Natural killer cell (primary cell): ENCODE measurements around the gene MAN2A1. TPM values are rescaled to one million over a fixed set of nuclear protein-coding genes. Genes with fewer than 3 reads are reported as not detected.

Source experiments
- ATAC-seq, 3 donors: fragments of 150-1000 bp in 2 of 3; fragments of 200-7000 bp in 1 of 3; cut with Tn5 transposase; 1 replicate in 1 of 3; 2 replicates in 2 of 3; pipeline ENCODE4 v1.10.0; 2021; ENCODE audit warnings: mild to moderate bottlenecking in 2 of 3, moderate library complexity in 2 of 3
- DNase-seq, 2 donors: peaks; one replicate each; pipeline versions ENCODE4 v3.0.0 to v3.0.0-alpha.2; 2013 to 2021; ENCODE audit warnings: mixed read lengths in 1 of 2
- H3K27ac ChIP-seq: one replicate; pipeline ENCODE4 v1.5.1; 2013; ENCODE audit warnings: mild to moderate bottlenecking, low read length
- H3K27me3 ChIP-seq: one replicate; pipeline ENCODE4 v1.6.1; 2013; ENCODE audit warnings: low read length; ENCODE audit not compliant: control insufficient read depth, insufficient read depth
- H3K36me3 ChIP-seq: one replicate; pipeline ENCODE4 v1.6.1; 2013; ENCODE audit warnings: low read length; ENCODE audit not compliant: control insufficient read depth, insufficient read depth
- H3K4me1 ChIP-seq: one replicate; pipeline ENCODE4 v1.6.1; 2013; ENCODE audit warnings: low read length; ENCODE audit not compliant: control insufficient read depth, insufficient read depth
- H3K4me3 ChIP-seq: one replicate; pipeline ENCODE4 v1.5.1; 2013; ENCODE audit warnings: low read length
- H3K9me3 ChIP-seq: one replicate; pipeline ENCODE4 v1.6.1; 2013; ENCODE audit warnings: low read length; ENCODE audit not compliant: control insufficient read depth, insufficient read depth
- H3K27ac Mint-ChIP-seq, 2 donors: one replicate each; pipeline ENCODE4 v1.8.0; 2022; ENCODE audit warnings: mild to moderate bottlenecking in 2 of 2, mixed read lengths in 2 of 2, moderate library complexity in 1 of 2
- H3K27me3 Mint-ChIP-seq, 2 donors: one replicate each; pipeline ENCODE4 v1.8.0; 2022; ENCODE audit warnings: low read depth in 2 of 2, mixed read lengths in 2 of 2
- H3K36me3 Mint-ChIP-seq: one replicate; pipeline ENCODE4 v1.8.0; 2022; ENCODE audit warnings: mixed read lengths
- H3K4me1 Mint-ChIP-seq, 2 donors: one replicate each; pipeline ENCODE4 v1.8.0; 2022; ENCODE audit warnings: mixed read lengths in 2 of 2
- H3K4me3 Mint-ChIP-seq: one replicate; pipeline ENCODE4 v1.8.0; 2022; ENCODE audit warnings: mild to moderate bottlenecking, moderate library complexity, mixed read lengths
- H3K9me3 Mint-ChIP-seq, 2 donors: one replicate each; pipeline ENCODE4 v1.8.0; 2022; ENCODE audit warnings: mixed read lengths in 2 of 2
- WGBS: methylation state at CpG from one replicate; pipeline ENCODE4 v1.1.7; 2013; ENCODE audit warnings: missing lambda C conversion rate; ENCODE audit not compliant: insufficient coverage; 5-methylcytosine and 5-hydroxymethylcytosine counted together
- intact Hi-C: fragments of 100-400 bp; cut with micrococcal nuclease; formaldehyde crosslinking; loops from one replicate; pipeline ENCODE4 v1.14.2; 2022
- total RNA-seq, 4 donors: library from RNA; stranded (reverse); fragments of 120-200 nt in 1 of 4; gene quantifications; one replicate each; pipeline versions ENCODE4 v1.2.3 to v1.2.4, GENCODE V29; 2013 to 2022
- TF ChIP-seq, protein P1 (sequence below): fragments of 200-600 bp; IDR thresholded peaks from one replicate; pipeline ENCODE4 v1.8.0; 2022; ENCODE audit warnings: antibody characterized with exemption

The MAN2A1 gene
- total RNA-seq, 3 donors from 2014 or later (not counting 1 experiment from before 2014, with no cell fraction given) = 44.9 to 54.2 (median 50.7) TPM

DNA sequence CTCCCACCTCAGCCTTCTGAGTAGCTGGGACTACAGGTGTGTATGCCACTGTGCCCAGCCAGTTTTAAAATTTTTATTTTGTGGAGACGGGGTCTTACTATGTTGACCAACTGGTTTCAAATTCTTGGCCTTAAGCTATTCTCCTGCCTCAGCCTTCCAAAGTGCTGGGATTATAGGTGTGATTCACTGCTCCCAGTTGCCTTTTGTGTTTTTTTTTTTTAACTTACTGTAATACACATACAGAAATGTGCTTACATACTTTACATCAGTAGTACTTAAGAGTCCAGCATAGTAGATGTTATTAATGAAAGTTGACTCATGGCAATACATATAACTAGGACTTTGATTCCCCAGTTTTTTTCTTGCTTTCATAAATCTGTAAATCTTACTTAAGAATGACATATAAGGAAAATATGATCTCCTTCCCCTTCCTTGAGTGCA lies 4.7 kb downstream of the MAN2A1 start:
- Histone ChIP-seq H3K36me3 (no peaks in the 10 kb centered on the region), H3K27ac (peak overlapping the region; percentile 53), H3K27me3 (no peaks in the 10 kb centered on the region), H3K9me3 (no peaks in the 10 kb centered on the region), H3K4me1 (peaks cover 14% of the 10 kb centered on the region), H3K4me3 (no peak overlapping the region)
- H3K4me1 Mint-ChIP-seq = peaks cover 76 to 83% of the 10 kb centered on the region in 2 donors
- intact Hi-C loops = loop anchor here (5.0 kb wide), 1 partner anchor 163 kb away; no protein-coding TSS in a partner anchor
- 89% methylated on average over 1 of the region's 1 CpG for WGBS
- H3K27ac Mint-ChIP-seq = peak overlapping the region; percentile 90 to 92
- H3K36me3 Mint-ChIP-seq = no peaks in the 10 kb centered on the region
- ATAC-seq (no peak), DNase-seq (no peak)
- peak overlapping the region; percentile 77 for H3K4me3 Mint-ChIP-seq
- no peaks in the 10 kb centered on the region for H3K27me3 Mint-ChIP-seq
- H3K9me3 Mint-ChIP-seq = no peaks in the 10 kb centered on the region
- TF ChIP-seq, protein P1, sequence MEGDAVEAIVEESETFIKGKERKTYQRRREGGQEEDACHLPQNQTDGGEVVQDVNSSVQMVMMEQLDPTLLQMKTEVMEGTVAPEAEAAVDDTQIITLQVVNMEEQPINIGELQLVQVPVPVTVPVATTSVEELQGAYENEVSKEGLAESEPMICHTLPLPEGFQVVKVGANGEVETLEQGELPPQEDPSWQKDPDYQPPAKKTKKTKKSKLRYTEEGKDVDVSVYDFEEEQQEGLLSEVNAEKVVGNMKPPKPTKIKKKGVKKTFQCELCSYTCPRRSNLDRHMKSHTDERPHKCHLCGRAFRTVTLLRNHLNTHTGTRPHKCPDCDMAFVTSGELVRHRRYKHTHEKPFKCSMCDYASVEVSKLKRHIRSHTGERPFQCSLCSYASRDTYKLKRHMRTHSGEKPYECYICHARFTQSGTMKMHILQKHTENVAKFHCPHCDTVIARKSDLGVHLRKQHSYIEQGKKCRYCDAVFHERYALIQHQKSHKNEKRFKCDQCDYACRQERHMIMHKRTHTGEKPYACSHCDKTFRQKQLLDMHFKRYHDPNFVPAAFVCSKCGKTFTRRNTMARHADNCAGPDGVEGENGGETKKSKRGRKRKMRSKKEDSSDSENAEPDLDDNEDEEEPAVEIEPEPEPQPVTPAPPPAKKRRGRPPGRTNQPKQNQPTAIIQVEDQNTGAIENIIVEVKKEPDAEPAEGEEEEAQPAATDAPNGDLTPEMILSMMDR = no peak

DNA sequence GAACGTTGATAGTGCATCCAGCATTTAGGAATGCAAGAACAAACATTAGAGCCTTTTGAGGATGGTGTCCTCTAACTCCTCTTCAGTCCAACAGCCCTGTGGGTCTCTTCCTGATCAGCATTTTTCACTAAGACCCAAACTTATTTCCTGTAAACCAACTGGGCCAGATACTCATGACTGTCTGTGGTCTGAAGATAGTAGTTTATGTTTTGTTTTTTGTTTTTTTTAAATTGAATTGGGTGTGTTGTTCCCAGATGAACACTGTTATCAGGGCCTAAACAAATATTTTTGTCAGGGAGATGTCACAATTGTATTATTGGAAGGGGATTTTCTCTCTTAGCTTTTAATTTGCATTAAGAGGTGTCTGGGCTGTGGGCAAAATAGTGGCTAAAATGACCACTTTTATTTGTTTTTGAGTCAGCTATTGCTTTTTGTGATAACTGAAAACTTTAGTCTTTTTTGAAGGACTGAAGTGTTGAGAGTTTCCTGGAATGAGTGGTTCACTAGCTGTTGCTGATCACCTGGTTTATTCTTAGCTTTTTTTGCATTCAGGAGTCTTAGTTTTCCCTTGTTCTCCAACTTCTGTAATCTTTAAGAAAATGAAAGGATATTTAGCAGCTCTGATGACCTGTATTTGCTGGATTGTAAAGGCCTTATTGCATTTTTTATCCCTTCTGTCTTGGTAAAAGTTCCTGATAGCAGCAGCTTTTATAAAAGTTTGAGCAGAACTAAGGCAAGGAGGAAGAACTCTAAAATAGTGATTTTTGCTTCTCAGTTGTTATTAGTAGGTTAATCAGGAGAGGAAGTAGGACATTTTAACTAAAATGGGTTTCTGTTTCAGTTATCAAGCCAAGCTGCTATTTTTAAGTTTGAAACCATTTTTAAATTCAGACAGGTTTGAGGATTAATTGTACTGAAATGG lies 5.5 kb downstream of the MAN2A1 start:
- peak overlapping the region; percentile 77 for H3K4me3 Mint-ChIP-seq
- no peaks in the 10 kb centered on the region for H3K27me3 ChIP-seq
- peaks cover 81 to 89% of the 10 kb centered on the region in 2 donors for H3K4me1 Mint-ChIP-seq
- intact Hi-C loops = no loop called here
- H3K27me3 Mint-ChIP-seq = no peaks in the 10 kb centered on the region
- H3K4me1 ChIP-seq = peaks cover 14% of the 10 kb centered on the region
- H3K27ac ChIP-seq = peak overlapping the region; percentile 53
- peak overlapping the region; percentile 90 to 92 for H3K27ac Mint-ChIP-seq
- TF ChIP-seq, protein P1 = no peak
- DNase-seq = peak in 1 of 2 donors; percentile 11
- H3K9me3 Mint-ChIP-seq = no peaks in the 10 kb centered on the region
- no peaks in the 10 kb centered on the region for H3K36me3 ChIP-seq
- 67% methylated on average over 1 of the region's 1 CpG for WGBS
- H3K36me3 Mint-ChIP-seq = no peaks in the 10 kb centered on the region
- no peak for ATAC-seq
- no peak overlapping the region for H3K4me3 ChIP-seq
- H3K9me3 ChIP-seq = no peaks in the 10 kb centered on the region

- H3K4me1 Mint-ChIP-seq = peaks cover 81 to 93% of the 10 kb centered on the region in 2 donors
- Histone ChIP-seq H3K36me3 (no peaks in the 10 kb centered on the region), H3K27ac (no peak overlapping the region), H3K9me3 (no peaks in the 10 kb centered on the region), H3K4me1 (peaks cover 11% of the 10 kb centered on the region), H3K27me3 (no peaks in the 10 kb centered on the region), H3K4me3 (no peak overlapping the region)
- no peak for ATAC-seq
- intact Hi-C loops = no loop called here
- no peaks in the 10 kb centered on the region for H3K27me3 Mint-ChIP-seq
- no peak for DNase-seq
- H3K9me3 Mint-ChIP-seq = no peaks in the 10 kb centered on the region
- no peak overlapping the region for H3K4me3 Mint-ChIP-seq
- peak overlapping the region in 1 of 2 donors; percentile 92 for H3K27ac Mint-ChIP-seq
- WGBS = no CpG with 5 or more reads among the region's 1 CpG
- TF ChIP-seq, protein P1 = no peak
- no peaks in the 10 kb centered on the region for H3K36me3 Mint-ChIP-seq
Measured at GRCh38 chr5:109697339-109697738, 7.6 kb downstream of the MAN2A1 start.
